ENCODE data around the gene IL22.

Gene IL22

DNA sequence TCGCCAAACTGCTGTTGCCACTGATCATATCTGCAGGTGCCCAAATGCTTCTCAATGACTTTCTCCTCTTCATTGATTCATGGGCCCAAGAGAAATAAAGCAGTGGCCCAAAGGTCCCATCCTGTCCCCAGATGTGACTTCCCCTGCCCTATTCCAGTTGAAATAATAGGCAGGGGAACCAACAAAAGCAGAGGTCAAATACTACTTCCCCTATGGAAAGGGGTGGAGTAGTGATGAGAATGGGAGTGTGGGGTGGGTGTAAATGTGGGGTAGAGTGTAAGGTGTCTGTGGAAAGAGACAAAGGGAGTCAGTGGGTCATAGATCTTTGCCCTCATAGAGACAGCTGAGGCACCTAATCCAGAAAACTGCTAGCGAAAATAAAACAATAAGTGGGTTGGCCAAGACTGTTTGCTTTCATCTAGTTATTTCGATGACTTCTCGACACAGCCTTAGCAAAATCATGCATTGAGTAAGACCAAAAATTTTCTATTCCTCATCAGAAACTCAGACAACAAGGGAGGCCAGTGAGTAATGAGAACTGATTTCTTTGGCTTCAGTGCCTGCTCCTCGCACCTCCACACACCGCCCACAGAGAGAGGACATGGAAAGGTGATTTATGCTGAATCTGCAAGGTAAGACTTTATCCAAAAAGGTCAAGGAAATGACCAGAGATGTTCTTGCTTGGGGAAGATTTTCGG is 10.9 kb upstream of the IL22 start:
- no peak for TF ChIP-seq ZFX (IDR thresholded peaks at IDR 0.05; ENCODE audit: borderline replicate concordance)
- TF ChIP-seq, protein P1, sequence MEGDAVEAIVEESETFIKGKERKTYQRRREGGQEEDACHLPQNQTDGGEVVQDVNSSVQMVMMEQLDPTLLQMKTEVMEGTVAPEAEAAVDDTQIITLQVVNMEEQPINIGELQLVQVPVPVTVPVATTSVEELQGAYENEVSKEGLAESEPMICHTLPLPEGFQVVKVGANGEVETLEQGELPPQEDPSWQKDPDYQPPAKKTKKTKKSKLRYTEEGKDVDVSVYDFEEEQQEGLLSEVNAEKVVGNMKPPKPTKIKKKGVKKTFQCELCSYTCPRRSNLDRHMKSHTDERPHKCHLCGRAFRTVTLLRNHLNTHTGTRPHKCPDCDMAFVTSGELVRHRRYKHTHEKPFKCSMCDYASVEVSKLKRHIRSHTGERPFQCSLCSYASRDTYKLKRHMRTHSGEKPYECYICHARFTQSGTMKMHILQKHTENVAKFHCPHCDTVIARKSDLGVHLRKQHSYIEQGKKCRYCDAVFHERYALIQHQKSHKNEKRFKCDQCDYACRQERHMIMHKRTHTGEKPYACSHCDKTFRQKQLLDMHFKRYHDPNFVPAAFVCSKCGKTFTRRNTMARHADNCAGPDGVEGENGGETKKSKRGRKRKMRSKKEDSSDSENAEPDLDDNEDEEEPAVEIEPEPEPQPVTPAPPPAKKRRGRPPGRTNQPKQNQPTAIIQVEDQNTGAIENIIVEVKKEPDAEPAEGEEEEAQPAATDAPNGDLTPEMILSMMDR (IDR thresholded peaks at IDR 0.05) = no peak
- H3K27ac ChIP-seq = no peak overlapping the region

DNA sequence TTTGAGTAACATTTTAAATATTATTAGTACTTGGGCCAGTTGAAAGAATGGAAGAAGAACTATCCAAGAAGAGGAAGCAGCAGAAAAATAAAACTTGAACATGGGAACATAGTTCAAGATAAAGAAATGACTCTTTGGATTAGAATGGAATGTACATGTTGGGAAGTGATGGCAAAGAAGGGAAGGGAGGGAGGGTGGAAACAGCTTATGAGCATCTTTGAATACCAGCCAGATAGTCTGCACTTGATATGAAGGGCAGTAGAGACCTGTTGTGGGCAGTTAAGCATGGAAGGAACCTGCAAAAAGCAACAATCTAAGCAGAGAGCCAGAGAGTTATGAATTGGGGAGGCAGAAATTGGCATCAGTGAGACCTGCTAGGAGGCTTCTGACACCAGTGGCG is 10.0 kb upstream of the IL22 start:
- H3K27ac ChIP-seq = no peak overlapping the region
- no peak for TF ChIP-seq ZFX (IDR thresholded peaks at IDR 0.05; ENCODE audit: borderline replicate concordance)
- TF ChIP-seq, protein P1 (IDR thresholded peaks at IDR 0.05) = no peak

DNA sequence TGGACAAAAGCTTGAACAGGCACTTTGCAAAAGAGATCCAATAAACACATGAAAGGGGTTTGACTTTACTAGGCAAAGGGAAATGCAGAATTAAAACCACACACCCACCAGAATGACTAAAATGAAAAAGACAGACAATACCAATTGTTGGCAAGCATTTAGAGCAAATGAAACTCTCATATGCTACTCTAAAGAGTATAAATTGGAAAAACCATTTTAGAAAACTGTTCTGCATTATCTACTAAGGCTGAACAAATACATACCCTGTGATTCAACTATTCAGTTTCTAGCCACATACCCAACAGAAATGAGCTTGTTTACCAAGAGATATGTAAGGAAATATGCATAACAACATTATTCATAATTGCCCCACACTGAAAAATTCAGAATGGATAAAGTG is 8.5 kb upstream of the IL22 start:
- no peak for TF ChIP-seq ZFX (IDR thresholded peaks at IDR 0.05; ENCODE audit: borderline replicate concordance)
- TF ChIP-seq, protein P1 (IDR thresholded peaks at IDR 0.05) = no peak
- H3K27ac ChIP-seq = no peak overlapping the region

DNA sequence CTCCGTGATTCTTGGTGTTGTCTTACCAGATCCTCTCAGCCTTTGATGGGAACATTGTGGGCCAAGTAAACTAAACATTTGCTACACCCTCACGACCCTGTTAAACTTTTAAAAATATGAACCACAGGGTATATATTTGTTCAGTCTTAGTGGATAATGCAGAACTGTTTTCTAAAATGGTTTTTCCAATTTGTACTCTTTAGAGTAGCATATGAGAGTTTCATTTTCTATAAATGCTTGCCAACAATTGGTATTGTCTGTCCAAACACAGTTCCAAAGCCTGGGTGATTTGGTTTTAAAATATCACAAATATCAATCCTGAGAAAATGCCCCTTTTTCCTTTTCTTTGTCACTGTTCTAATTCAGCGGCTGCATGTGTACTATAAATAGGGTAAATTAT is 6.7 kb upstream of the IL22 start:
- no peak overlapping the region for H3K27ac ChIP-seq
- TF ChIP-seq, protein P1 (IDR thresholded peaks at IDR 0.05) = no peak
- TF ChIP-seq ZFX (IDR thresholded peaks at IDR 0.05; ENCODE audit: borderline replicate concordance) = no peak

DNA sequence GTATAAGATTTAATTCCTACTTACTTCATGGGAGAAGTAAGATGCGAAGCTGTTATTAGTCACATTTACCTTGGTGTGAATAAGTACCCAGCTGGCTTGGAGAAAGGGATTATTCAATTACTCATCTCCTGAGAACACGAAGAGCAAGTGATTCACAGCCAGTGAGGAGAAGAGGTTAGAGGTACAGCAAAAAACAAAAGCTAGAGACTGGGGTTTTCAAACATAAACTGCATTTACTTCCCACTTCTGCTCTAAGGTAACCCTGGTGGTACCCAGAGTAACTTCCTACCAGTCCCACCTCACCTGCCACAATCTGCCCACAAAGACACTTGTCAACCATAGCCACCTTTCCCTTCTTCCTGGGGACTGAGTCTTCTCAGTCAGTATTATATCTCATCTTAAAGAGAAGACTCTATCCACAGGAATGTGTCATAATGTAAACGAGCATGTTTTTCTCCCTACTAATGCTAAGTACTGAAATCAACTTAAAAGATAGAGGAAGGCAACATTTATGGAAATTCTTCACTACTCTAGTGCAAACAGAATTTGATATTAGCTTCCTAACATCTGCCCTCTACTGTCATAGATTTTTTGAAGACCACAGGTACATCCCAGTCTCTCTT is 6.0 kb upstream of the IL22 start:
- H3K27ac ChIP-seq = no peak overlapping the region
- TF ChIP-seq, protein P1 (IDR thresholded peaks at IDR 0.05) = no peak
- TF ChIP-seq ZFX (IDR thresholded peaks at IDR 0.05; ENCODE audit: borderline replicate concordance) = no peak

DNA sequence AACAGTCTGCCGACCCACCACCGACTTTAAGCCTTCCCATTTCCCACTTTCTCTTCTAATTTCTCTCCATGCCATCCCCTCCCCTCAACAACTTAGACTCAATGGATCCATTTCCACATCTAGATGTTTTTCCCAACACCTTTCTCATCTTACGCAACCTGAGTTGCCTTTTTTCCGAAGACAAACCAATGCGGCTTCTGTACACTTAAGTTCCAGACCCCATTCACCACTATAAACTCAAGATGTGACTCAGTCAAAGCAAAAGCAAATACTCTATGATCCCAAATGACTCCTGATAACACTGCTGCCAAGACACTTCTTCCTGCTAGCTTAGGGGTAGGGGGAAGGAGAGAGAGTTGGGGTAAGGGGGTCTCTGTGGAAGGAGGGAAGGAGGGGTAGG is 1.3 kb downstream of the IL22 start:
- no peak overlapping the region for H3K27ac ChIP-seq
- TF ChIP-seq ZFX (IDR thresholded peaks at IDR 0.05; ENCODE audit: borderline replicate concordance) = no peak
- TF ChIP-seq, protein P1 (IDR thresholded peaks at IDR 0.05) = no peak

DNA sequence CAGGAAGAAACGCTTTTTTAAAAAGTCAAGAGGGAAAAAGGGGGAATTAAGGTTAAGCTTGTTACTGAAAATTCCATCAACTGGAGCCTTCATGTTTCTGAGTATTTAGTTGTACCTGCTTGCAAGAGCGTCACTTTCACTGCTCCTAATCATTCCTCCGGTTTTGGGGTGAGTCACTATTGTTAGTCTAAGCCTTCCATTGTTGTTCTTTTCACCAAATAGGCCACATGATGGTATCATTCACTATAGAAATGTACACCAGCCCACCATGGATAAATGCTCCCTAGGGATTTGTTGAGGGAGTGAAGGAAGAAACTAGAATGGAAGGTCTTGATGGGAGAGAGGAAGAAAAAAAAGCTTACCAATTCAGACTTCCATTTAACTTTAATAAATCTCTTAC is 3.0 kb downstream of the IL22 start:
- H3K27ac ChIP-seq = no peak overlapping the region
- no peak for TF ChIP-seq ZFX (IDR thresholded peaks at IDR 0.05; ENCODE audit: borderline replicate concordance)
- TF ChIP-seq, protein P1 (IDR thresholded peaks at IDR 0.05) = no peak
